Neural cell (in vitro differentiated cells): ENCODE measurements around the gene FNDC10. TPM values are rescaled to one million over a fixed set of nuclear protein-coding genes. Genes with fewer than 3 reads are reported as not detected.
"Not testable (repeated sequence)": the region's sequence is repeated elsewhere in the genome, so short reads cannot be mapped to it uniquely, and the experiment has no call there.

Source experiments
- H2AFZ ChIP-seq: fragments of 200-600, 300-800 bp; sonication (generic), shearing (Covaris generic); 2 replicates; pipeline ENCODE4 v1.6.0; 2014; ENCODE audit warnings: low read depth, mild to moderate bottlenecking, antibody characterized with exemption, low read length, moderate library complexity
- H3F3A ChIP-seq: fragments of 200-600 bp; shearing (Covaris generic); 2 replicates; pipeline ENCODE4 v1.6.1; 2016; ENCODE audit warnings: mild to moderate bottlenecking, moderate library complexity, mixed read lengths, antibody characterized with exemption, low read length; ENCODE audit not compliant: insufficient read depth, poor library complexity, severe bottlenecking
- H3K27ac ChIP-seq: fragments of 200-600, 300-800 bp; sonication (generic), shearing (Covaris generic); 2 replicates; pipeline ENCODE4 v1.5.1; 2014; ENCODE audit warnings: mild to moderate bottlenecking, low read length, moderate library complexity
- H3K27me3 ChIP-seq: fragments of 300-800, 200-600 bp; sonication (generic), shearing (Covaris generic); 2 replicates; pipeline ENCODE4 v1.6.0; 2014; ENCODE audit warnings: mild to moderate bottlenecking, low read depth, low read length, moderate library complexity; ENCODE audit not compliant: insufficient read depth
- H3K36me3 ChIP-seq: fragments of 300-800, 200-600 bp; sonication (generic), shearing (Covaris generic); 2 replicates; pipeline ENCODE4 v1.5.1; 2014; ENCODE audit warnings: mild to moderate bottlenecking, antibody characterized with exemption, low read length, moderate library complexity; ENCODE audit not compliant: insufficient read depth
- H3K4me2 ChIP-seq: fragments of 300-800, 200-600 bp; sonication (generic), shearing (Covaris generic); 2 replicates; pipeline ENCODE4 v1.6.0; 2014; ENCODE audit warnings: mild to moderate bottlenecking, low read length
- H3K4me3 ChIP-seq: fragments of 300-800, 200-600 bp; sonication (generic), shearing (Covaris generic); 2 replicates; pipeline ENCODE4 v1.5.1; 2014; ENCODE audit warnings: mild to moderate bottlenecking, low read length, moderate library complexity
- H3K79me2 ChIP-seq: fragments of 200-600 bp; shearing (Covaris generic); replicated peaks from 2 replicates; pipeline ENCODE4 v1.6.0; 2014; ENCODE audit warnings: mild to moderate bottlenecking, low read length, moderate library complexity; ENCODE audit not compliant: insufficient read depth
- H3K9ac ChIP-seq: fragments of 300-800, 200-600 bp; sonication (generic), shearing (Covaris generic); 2 replicates; pipeline ENCODE4 v1.6.1; 2016; ENCODE audit warnings: mild to moderate bottlenecking, low read length, mixed read lengths
- H3K9me2 ChIP-seq: fragments of 200-600 bp; shearing (Covaris generic); 2 replicates; pipeline ENCODE4 v1.6.1; 2016; ENCODE audit warnings: mild to moderate bottlenecking, low read length, mixed read lengths; ENCODE audit not compliant: insufficient read depth
- H3K9me3 ChIP-seq: fragments of 200-600, 300-800 bp; sonication (generic), shearing (Covaris generic); 2 replicates; pipeline ENCODE4 v1.6.1; 2016; ENCODE audit warnings: mild to moderate bottlenecking, mixed run types, low read length, moderate library complexity, mixed read lengths
- H4K20me1 ChIP-seq: fragments of 200-600 bp; shearing (Covaris generic); 2 replicates; pipeline ENCODE4 v1.6.1; 2016; ENCODE audit warnings: mild to moderate bottlenecking, mixed run types; ENCODE audit not compliant: insufficient read depth
- polyA plus RNA-seq: library from polyadenylated mRNA; depleted of rRNA; stranded (reverse); fragments of >200 nt; gene quantifications from 2 replicates; pipeline ENCODE4 v1.2.3, GENCODE V29; 2014

Gene FNDC10
- polyA plus RNA-seq, 1 donor from 2014 or later: 4.5 TPM

DNA sequence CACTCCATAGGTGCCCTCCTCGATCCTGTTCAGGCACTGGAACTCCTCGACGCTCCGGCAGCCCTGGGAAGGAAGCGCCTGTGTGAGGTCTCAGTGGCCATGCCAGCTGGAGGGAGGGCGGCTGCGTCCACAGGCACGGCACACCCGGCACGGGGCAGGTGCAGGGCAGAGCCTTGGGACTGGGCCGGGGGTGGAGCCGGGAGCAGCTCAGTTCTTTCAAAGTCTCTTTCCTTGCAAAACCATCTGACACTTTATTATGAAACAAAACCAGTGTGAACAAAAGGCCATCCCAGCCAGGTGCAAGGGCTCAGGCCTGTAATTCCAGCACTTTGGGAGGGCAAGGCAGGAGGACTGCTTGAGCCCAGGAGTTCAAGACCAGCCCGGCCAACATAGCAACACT lies 38.6 kb upstream of the FNDC10 start:
- not testable (repeated sequence) for H3K9me3 ChIP-seq, H3K27me3 ChIP-seq, H3K79me2 ChIP-seq, H3F3A ChIP-seq, H3K9ac ChIP-seq, H3K36me3 ChIP-seq, H3K4me3 ChIP-seq, H2AFZ ChIP-seq, H3K4me2 ChIP-seq, H3K27ac ChIP-seq, H3K9me2 ChIP-seq, H4K20me1 ChIP-seq

DNA sequence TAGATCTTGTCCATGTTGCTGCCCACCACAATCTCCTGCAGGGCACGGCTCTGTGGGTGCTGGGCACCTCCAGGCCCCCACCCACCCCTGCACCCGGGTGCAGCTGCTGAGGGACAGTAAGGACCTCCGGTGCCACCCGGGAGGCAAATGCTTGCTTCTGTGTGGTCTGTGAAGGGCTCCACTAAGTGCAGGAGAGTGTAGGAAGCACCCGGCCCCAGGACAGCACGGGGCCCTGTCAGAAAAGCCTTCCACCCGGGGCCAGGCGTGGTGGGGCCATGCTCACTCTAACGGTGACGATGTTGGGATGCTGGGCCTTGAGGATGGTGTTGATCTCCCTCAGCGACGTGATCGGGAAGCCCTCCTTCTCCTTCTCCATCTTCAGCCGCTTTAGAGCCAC lies 37.5 kb upstream of the FNDC10 start:
- H3F3A ChIP-seq, H3K27ac ChIP-seq, H4K20me1 ChIP-seq, H3K4me3 ChIP-seq, H3K9me3 ChIP-seq, H3K4me2 ChIP-seq, H3K36me3 ChIP-seq, H2AFZ ChIP-seq, H3K79me2 ChIP-seq, H3K9me2 ChIP-seq, H3K27me3 ChIP-seq, H3K9ac ChIP-seq: not testable (repeated sequence)

DNA sequence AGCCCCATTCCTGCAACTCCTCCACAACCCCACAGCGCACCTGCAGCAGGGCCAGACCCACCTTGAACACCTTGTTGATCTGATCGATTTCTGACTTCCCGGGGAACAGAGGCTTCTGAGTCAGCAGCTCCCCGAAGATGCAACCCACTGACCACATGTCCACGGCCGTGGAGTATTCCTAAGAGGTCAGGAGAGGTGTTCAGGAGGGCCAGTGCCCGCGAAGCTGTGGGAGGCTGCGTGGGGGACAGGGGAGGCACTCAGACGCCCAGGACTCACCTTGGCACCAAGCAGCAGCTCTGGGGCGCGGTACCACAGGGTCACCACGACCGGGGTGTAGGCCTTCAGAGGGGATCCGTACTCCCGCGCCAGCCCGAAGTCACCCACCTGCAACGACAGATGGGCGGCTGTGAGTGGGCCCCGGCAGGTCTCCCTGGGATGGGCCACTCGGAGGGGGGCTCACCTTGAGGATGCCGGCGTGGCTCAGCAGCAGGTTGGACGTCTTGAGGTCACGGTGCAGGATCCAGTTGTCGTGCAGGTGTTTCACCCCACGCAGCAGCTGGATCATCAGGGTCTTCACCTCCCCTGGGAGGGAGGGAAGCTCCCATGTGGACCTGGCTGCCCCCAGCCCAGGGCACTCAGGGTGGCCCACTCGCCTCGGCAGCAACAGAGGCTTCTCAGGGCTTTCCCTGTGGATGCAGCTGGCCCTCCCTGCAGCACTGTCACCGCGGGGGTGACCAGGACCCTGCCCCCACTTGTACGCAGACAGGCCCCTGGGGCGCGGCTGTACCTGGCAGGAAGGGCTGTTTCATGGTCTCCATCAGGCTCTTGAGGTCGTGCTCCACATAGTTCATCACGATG lies 36.9 kb upstream of the FNDC10 start:
- not testable (repeated sequence) for H3K9me2 ChIP-seq, H3K36me3 ChIP-seq, H3K79me2 ChIP-seq, H3K9ac ChIP-seq, H3K4me3 ChIP-seq, H4K20me1 ChIP-seq, H3K27ac ChIP-seq, H2AFZ ChIP-seq, H3F3A ChIP-seq, H3K4me2 ChIP-seq, H3K27me3 ChIP-seq, H3K9me3 ChIP-seq

DNA sequence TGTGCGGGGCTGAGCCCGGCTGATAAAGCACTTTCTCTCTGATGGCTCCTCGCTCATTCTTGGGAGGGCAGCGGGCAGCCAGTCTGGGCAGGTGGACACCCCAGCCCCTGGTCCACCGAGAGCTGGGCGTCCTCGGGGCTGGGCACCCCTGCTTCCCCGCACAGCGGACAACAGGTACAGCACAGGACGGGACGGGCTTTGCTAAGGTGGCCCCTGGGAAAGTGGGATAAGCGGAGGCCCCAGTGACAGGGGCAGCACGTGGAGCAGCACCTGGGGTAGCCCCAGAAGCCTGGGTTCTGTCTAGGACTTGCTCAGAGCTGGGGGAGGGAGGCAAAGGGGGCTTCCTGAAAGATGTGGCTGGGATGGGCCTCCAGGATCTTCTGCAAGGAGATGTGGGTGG lies 34.7 kb upstream of the FNDC10 start:
- not testable (repeated sequence) for H3K9me2 ChIP-seq, H3F3A ChIP-seq, H3K36me3 ChIP-seq, H2AFZ ChIP-seq, H4K20me1 ChIP-seq, H3K4me3 ChIP-seq, H3K79me2 ChIP-seq, H3K9ac ChIP-seq, H3K27ac ChIP-seq, H3K4me2 ChIP-seq, H3K9me3 ChIP-seq
- H3K27me3 ChIP-seq: peaks cover 13% of the 10 kb centered on the region

DNA sequence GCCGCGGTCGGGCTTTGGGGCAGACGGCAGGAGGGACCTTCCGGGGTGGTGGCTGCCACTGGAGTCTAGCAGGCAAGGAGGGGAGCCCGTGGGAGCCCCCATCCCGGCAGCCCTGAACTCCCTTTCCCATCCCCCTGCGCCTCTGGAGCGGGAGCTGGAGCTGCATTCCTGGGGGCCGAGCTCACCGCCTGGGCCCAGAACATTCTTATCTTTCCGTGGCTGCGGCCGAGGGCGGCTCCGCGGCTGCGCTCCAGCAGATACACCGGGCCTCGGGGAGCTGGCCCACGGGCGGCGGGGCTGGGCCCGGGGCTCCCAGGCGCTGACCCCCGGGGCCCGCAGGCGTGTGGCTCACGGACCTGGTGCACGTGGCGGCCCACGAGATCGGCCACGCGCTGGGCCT lies 33.5 kb upstream of the FNDC10 start:
- not testable (repeated sequence) for H3K9ac ChIP-seq, H2AFZ ChIP-seq, H3K79me2 ChIP-seq, H3K9me2 ChIP-seq, H3K4me2 ChIP-seq, H3K4me3 ChIP-seq, H3K9me3 ChIP-seq, H3K27ac ChIP-seq, H3K36me3 ChIP-seq, H4K20me1 ChIP-seq, H3F3A ChIP-seq
- peaks cover 13% of the 10 kb centered on the region for H3K27me3 ChIP-seq
